GM04504 (cell line): ENCODE data around the gene ZNF367.
"Not testable (repeated sequence)": the region's sequence is repeated elsewhere in the genome, so short reads cannot be mapped to it uniquely, and the experiment has no call there.

Source experiments
- DNase-seq: peaks from one replicate; pipeline ENCODE4 v3.0.0-alpha.2; 2012; ENCODE audit warnings: low read depth

Gene ZNF367

GRCh38 chr9:96361668-96362067 lies 56.5 kb downstream of the ZNF367 start:
- DNase-seq, result no peak

- DNase-seq, result no peak
Observed at GRCh38 chr9:96360976-96361375, 57.2 kb downstream of the ZNF367 start.

- not testable (repeated sequence) for DNase-seq
Observed at GRCh38 chr9:96360523-96360922, 57.6 kb downstream of the ZNF367 start.

GRCh38 chr9:96350866-96351265 lies 67.3 kb downstream of the ZNF367 start:
- DNase-seq, result no peak

GRCh38 chr9:96348261-96348660 lies 69.9 kb downstream of the ZNF367 start:
- no peak for DNase-seq

- no peak for DNase-seq
Observed at GRCh38 chr9:96345551-96345950, 72.6 kb downstream of the ZNF367 start.

GRCh38 chr9:96344458-96345180 lies 73.6 kb downstream of the ZNF367 start:
- DNase-seq, result peak; percentile 78

GRCh38 chr9:96343515-96344360 lies 74.4 kb downstream of the ZNF367 start:
- DNase-seq, result no peak

- DNase-seq, result no peak
Observed at GRCh38 chr9:96342571-96343245, 75.5 kb downstream of the ZNF367 start.

- no peak for DNase-seq
Observed at GRCh38 chr9:96340707-96341106, 77.5 kb downstream of the ZNF367 start.

- no peak for DNase-seq
Observed at GRCh38 chr9:96338299-96338698, 79.9 kb downstream of the ZNF367 start.
